GM12878 (cell line): Measurements from ENCODE around the gene SEBOX. TPM values are rescaled to one million over a fixed set of nuclear protein-coding genes. Genes with fewer than 3 reads are reported as not detected.
A peak's percentile ranks its signal among the peaks of the same experiment; 100 is the strongest.

Experiments
- ATAC-seq: fragments of 200-7000 bp; cut with Tn5 transposase; 3 replicates; pipeline ENCODE4 v1.9.1; 2020; ENCODE audit warnings: mild to moderate bottlenecking, moderate library complexity
- BruUV-seq: library from RNA; stranded (reverse); fragments of 400-500 nt; replicated peaks from 2 replicates; lab custom pipeline; 2021; lab: Mats Ljungman, UMichigan
- CTCF ChIA-PET: fragments of 300-600 bp; sonication (Branson Sonifier 250); formaldehyde crosslinking; extraction: SDS; loops from one replicate; lab custom pipeline; 2021; ENCODE audit warnings: inconsistent platforms; lab: Yijun Ruan, JAX
- POLR2A ChIA-PET: fragments of 350-600 bp; formaldehyde crosslinking; extraction: SDS; loops from one replicate; lab custom pipeline; 2021; ENCODE audit warnings: inconsistent platforms; lab: Charles Lee
- RAD21 ChIA-PET: fragments of 300-600 bp; sonication (Branson Sonifier 250); formaldehyde crosslinking; loops from one replicate; lab custom pipeline; 2023; ENCODE audit warnings: antibody characterized with exemption; ENCODE audit not compliant: unreplicated experiment; lab: Charles Lee
- SMC1A ChIA-PET: fragments of 300-600 bp; sonication (Branson Sonifier 250); formaldehyde crosslinking; loops from one replicate; lab custom pipeline; 2023; ENCODE audit not compliant: unreplicated experiment, uncharacterized antibody; lab: Charles Lee
- DNase-seq: peaks from one replicate; pipeline ENCODE4 v3.0.0-alpha.2; 2011; ENCODE audit warnings: low read depth, low spot score
- FAIRE-seq: peaks from 3 replicates; lab custom pipeline; 2011; peaks lifted over from hg19 to GRCh38; lab: Jason Lieb, UNC
- H2AFZ ChIP-seq: 2 replicates; pipeline ENCODE4 v1.6.0; 2011; ENCODE audit warnings: low read depth, low read length, control low read depth; ENCODE audit not compliant: control insufficient read depth
- H3K27ac ChIP-seq: 2 replicates; pipeline ENCODE4 v1.5.1; 2011; ENCODE audit warnings: control low read depth; ENCODE audit not compliant: control insufficient read depth, insufficient read depth
- H3K27me3 ChIP-seq, 2 experiments: replicated peaks in 1 of 2; 2 replicates each; pipeline versions ENCODE4 v1.6.0 to v1.6.1; 2011; ENCODE audit warnings: low read length in 1 of 2; ENCODE audit not compliant: control insufficient read depth in 2 of 2, insufficient read depth in 2 of 2
- H3K36me3 ChIP-seq, 2 experiments: 2 replicates each; pipeline ENCODE4 v1.5.1; 2011; ENCODE audit warnings: low read length in 1 of 2; ENCODE audit not compliant: control insufficient read depth in 2 of 2, insufficient read depth in 2 of 2
- H3K4me1 ChIP-seq: 2 replicates; pipeline ENCODE4 v1.6.1; 2011; ENCODE audit warnings: mild to moderate bottlenecking, low read length, moderate library complexity, mixed read lengths; ENCODE audit not compliant: control insufficient read depth, insufficient read depth
- H3K4me2 ChIP-seq: 2 replicates; pipeline ENCODE4 v1.6.0; 2011; ENCODE audit warnings: control low read depth; ENCODE audit not compliant: control insufficient read depth, insufficient read depth
- H3K4me3 ChIP-seq: fragments of 200-600 bp; sonication (generic); 2 replicates; pipeline ENCODE4 v1.5.1; 2016
- H3K79me2 ChIP-seq: 2 replicates; pipeline ENCODE4 v1.6.0; 2011; ENCODE audit warnings: low read length; ENCODE audit not compliant: control insufficient read depth, insufficient read depth
- H3K9ac ChIP-seq: 2 replicates; pipeline ENCODE4 v1.8.0; 2011; ENCODE audit warnings: low read length, control low read depth, mixed read lengths; ENCODE audit not compliant: control insufficient read depth, insufficient read depth
- H3K9me3 ChIP-seq: replicated peaks from 3 replicates; pipeline ENCODE4 v1.5.1; 2011; ENCODE audit warnings: mild to moderate bottlenecking, low read length; ENCODE audit not compliant: control insufficient read depth, insufficient read depth
- H4K20me1 ChIP-seq: 2 replicates; pipeline ENCODE4 v1.6.0; 2011; ENCODE audit not compliant: control insufficient read depth, insufficient read depth
- ATF2 ChIP-seq: IDR thresholded peaks from 2 replicates; pipeline ENCODE4 v1.6.1; 2012; ENCODE audit warnings: low read length, inconsistent platforms
- BACH1 ChIP-seq: fragments of 450-650 bp; IDR thresholded peaks from 2 replicates; pipeline ENCODE4 v1.6.1; 2017; ENCODE audit warnings: mild to moderate bottlenecking, borderline replicate concordance
- BCL11A ChIP-seq: IDR thresholded peaks from 2 replicates; pipeline ENCODE4 v1.6.1; 2011; ENCODE audit warnings: low read depth, low read length
- CBFB ChIP-seq: IDR thresholded peaks from 2 replicates; pipeline ENCODE4 v1.6.1; 2016; ENCODE audit warnings: antibody characterized with exemption, low read depth
- CHD1 ChIP-seq: IDR thresholded peaks from 2 replicates; pipeline ENCODE4 v1.6.1; 2012; ENCODE audit warnings: low read depth, low read length, improper control_type of control experiment
- IKZF2 ChIP-seq, 2 experiments: fragments of 450-650 bp; IDR thresholded peaks; 2 replicates each; pipeline ENCODE4 v1.6.1; 2017; ENCODE audit warnings: mild to moderate bottlenecking in 2 of 2, moderate library complexity in 2 of 2
- IRF4 ChIP-seq: IDR thresholded peaks from 2 replicates; pipeline ENCODE4 v1.6.1; 2011; ENCODE audit warnings: low read depth, low read length
- MTA3 ChIP-seq: IDR thresholded peaks from 2 replicates; pipeline ENCODE4 v1.6.1; 2012; ENCODE audit warnings: low read length, inconsistent platforms, borderline replicate concordance
- MYB ChIP-seq: fragments of 150-350 bp; IDR thresholded peaks from 2 replicates; pipeline ENCODE4 v1.6.1; 2014; ENCODE audit warnings: mild to moderate bottlenecking, low read depth, low read length, borderline replicate concordance
- NR2C1 ChIP-seq: fragments of 450-650 bp; IDR thresholded peaks from 2 replicates; pipeline ENCODE4 v1.6.1; 2017; ENCODE audit warnings: antibody characterized with exemption, mild to moderate bottlenecking, moderate library complexity
- PAX5 ChIP-seq: IDR thresholded peaks from 2 replicates; pipeline ENCODE4 v1.6.1; 2011; ENCODE audit warnings: low read depth, low read length, borderline replicate concordance
- POLR2AphosphoS5 ChIP-seq: IDR thresholded peaks from 2 replicates; pipeline ENCODE4 v1.6.1; 2011; ENCODE audit warnings: mild to moderate bottlenecking, low read length, inconsistent platforms
- RFX5 ChIP-seq: IDR thresholded peaks from 2 replicates; pipeline ENCODE4 v1.6.1; 2011; ENCODE audit warnings: low read depth, low read length, improper control_type of control experiment
- SKIL ChIP-seq: fragments of 450-650 bp; IDR thresholded peaks from 2 replicates; pipeline ENCODE4 v1.6.1; 2017; ENCODE audit warnings: mild to moderate bottlenecking, low read depth, inconsistent platforms; ENCODE audit not compliant: poor library complexity, severe bottlenecking
- SPI1 ChIP-seq: IDR thresholded peaks from 2 replicates; pipeline ENCODE4 v1.6.1; 2011; ENCODE audit warnings: low read depth, mild to moderate bottlenecking, low read length, moderate library complexity, borderline replicate concordance; ENCODE audit not compliant: insufficient read depth
- ZBTB4 ChIP-seq: fragments of 450-650 bp; formaldehyde crosslinking; IDR thresholded peaks from 2 replicates; pipeline ENCODE4 v1.4.0; 2022; ENCODE audit warnings: mild to moderate bottlenecking, moderate library complexity
- WGBS: methylation state at CpG from one replicate; pipeline ENCODE4 v1.1.6; 2016; ENCODE audit warnings: low lambda C conversion rate; ENCODE audit not compliant: insufficient replicate concordance, insufficient coverage; ENCODE audit errors: missing lambda C conversion rate; 5-methylcytosine and 5-hydroxymethylcytosine counted together
- in situ Hi-C: fragments of 300-500 bp; cut with MboI; formaldehyde crosslinking; loops from 9 replicates; pipeline ENCODE4 v1.14.3; 2018; ENCODE audit warnings: mixed read lengths
- intact Hi-C: fragments of 100-400 bp; cut with micrococcal nuclease; formaldehyde crosslinking; loops from one replicate; pipeline ENCODE4 v1.14.2; 2022; ENCODE audit not compliant: unreplicated experiment
- polyA plus RNA-seq, 11 experiments: library from polyadenylated mRNA; depleted of rRNA in 4 of 11; unstranded in 6 of 11; stranded (reverse) in 5 of 11; fragments of >200 nt; fragmentation: Nextera tagmentation in 4 of 11; fragmentation: Illumina TruSeq in 1 of 11; extraction: Ambion mirVana in 4 of 11; extraction: Trizol in 1 of 11; gene quantifications; 1 replicate in 1 of 11; 2 replicates in 10 of 11; pipeline versions ENCODE4 v1.2.1 to v1.2.3, GENCODE V29; 2011 to 2016; ENCODE audit warnings: inconsistent platforms in 2 of 11, missing spikeins in 2 of 11, low read depth in 1 of 11
- total RNA-seq, 4 experiments: library from RNA; depleted of rRNA in 3 of 4; stranded (reverse); fragments of >200 nt in 3 of 4; fragmentation: Illumina TruSeq in 1 of 4; extraction: Trizol in 1 of 4; gene quantifications; 2 replicates each; pipeline versions ENCODE4 v1.2.1 to v1.2.3, GENCODE V29; 2013 to 2021

Gene SEBOX
- total and polyA plus RNA-seq, 10 of the 15 experiments (the other 5 are each of a cell fraction or from before 2014, with no cell fraction given) = not detected

- in situ Hi-C loops = loop anchor here (10.0 kb wide), 1 partner anchor 619 kb away; the partner anchor contains the start of gene PHF12
- Histone ChIP-seq H2AFZ (peak within 1 kb of the TSS; percentile 85), H3K27me3 (no peaks in the 10 kb centered on the region), H3K27ac (peak within 1 kb of the TSS; percentile 36), H3K79me2 (peaks cover 19% of the 10 kb centered on the region), H3K4me2 (peak within 1 kb of the TSS; percentile 88), H3K9ac (peak within 1 kb of the TSS; percentile 64), H3K4me1 (peaks cover 3% of the 10 kb centered on the region), H3K9me3 (no peaks in the 10 kb centered on the region), H3K36me3 (peaks cover 0 to 7% of the 10 kb centered on the region in 2 experiments; a peak in 3 of 4 replicates), H3K4me3 (peak within 1 kb of the TSS; percentile 88), H4K20me1 (no peaks in the 10 kb centered on the region; the same call in 1 of the 2 replicates)
- whole genome bisulfite sequencing = 1% methylated on average over 62 of the region's 62 CpGs
- peak; percentile 92 for FAIRE-seq
- DNase-seq = peak; percentile 98
- ATAC-seq = peak; percentile 98
- BruUV-seq = no TSS peak
- ChIA-PET POLR2A (interaction anchor here (0.5 to 2.4 kb wide), 15 partner anchors 13 to 852 kb away, joined by 3 to 26 read pairs (median 3); partner anchors contain the start of genes PIGS, POLDIP2 and TMEM97), SMC1A (interaction anchor here (0.8 to 3.6 kb wide), 13 partner anchors 9 to 276 kb away, joined by 3 to 27 read pairs (median 4); partner anchors contain the start of gene POLDIP2), CTCF (interaction anchor here (0.6 to 3.6 kb wide), 17 partner anchors 9 to 681 kb away, joined by 3 to 29 read pairs (median 5); partner anchors contain the start of genes POLDIP2 and TMEM97), RAD21 (interaction anchor here (0.8 to 3.9 kb wide), 16 partner anchors 10 to 575 kb away, joined by 3 to 31 read pairs (median 5); partner anchors contain the start of genes POLDIP2 and TMEM97)
- intact Hi-C loops = loop anchor here (1.0 kb wide), 2 partner anchors 16 to 22 kb away; partner anchors contain the start of genes POLDIP2 and TMEM97
- TF ChIP-seq IKZF2 (IDR thresholded peaks at IDR 0.05) = no peak
- TF ChIP-seq NR2C1 = peak; percentile 100
- TF ChIP-seq ZBTB4 (CRISPR knock-in tag) = peak; percentile 90
- TF ChIP-seq SKIL = no peak
- TF ChIP-seq CBFB = no peak
- no peak for TF ChIP-seq CHD1
- TF ChIP-seq ATF2 = peak; percentile 99
- TF ChIP-seq POLR2AphosphoS5 = peak; percentile 73; the same call in 1 of the 2 replicates
- no peak for TF ChIP-seq MTA3
- no peak; the same call in 1 of the 2 replicates for TF ChIP-seq BACH1
- TF ChIP-seq PAX5 = no peak
- TF ChIP-seq IRF4 = no peak
- peak; percentile 41; the same call in 1 of the 2 replicates for TF ChIP-seq RFX5
- TF ChIP-seq MYB = no peak
- TF ChIP-seq SPI1 = no peak
- 0 out of 2 replicates have a peak, but pooled peaks have one; percentile 41 for TF ChIP-seq BCL11A
Measured at GRCh38 chr17:28335201-28335958, 29.6 kb downstream of the SEBOX start, which contains the start of the genes IFT20 and TNFAIP1. Gene IFT20, minus strand, starts transcription at chr17:28335472. Its CDS starts 3,487 bp downstream, at chr17:28331985. Gene TNFAIP1, plus strand, starts transcription at chr17:28335761. Its CDS starts 3,761 bp downstream, at chr17:28339522.
